WTC11 (cell line): ENCODE measurements around the gene ZSCAN4. TPM values are rescaled to one million over a fixed set of nuclear protein-coding genes. Genes with fewer than 3 reads are reported as not detected.
A peak's percentile ranks its signal among the peaks of the same experiment; 100 is the strongest.

Experiments
- ATAC-seq: fragments of 200-7000 bp; cut with Tn5 transposase; 2 replicates; pipeline ENCODE4 v1.10.0; 2021; ENCODE audit warnings: mild to moderate bottlenecking, moderate library complexity
- CTCF ChIA-PET: fragments of 300-600 bp; sonication (Branson Sonifier 250); formaldehyde crosslinking; loops from one replicate; lab custom pipeline; 2021; ENCODE audit warnings: antibody characterized with exemption; lab: Charles Lee
- POLR2A ChIA-PET: fragments of 350-600 bp; sonication (Branson Sonifier 250); formaldehyde crosslinking; loops from one replicate; lab custom pipeline; 2021; ENCODE audit warnings: antibody characterized with exemption; lab: Charles Lee
- DNase-seq: peaks from one replicate; pipeline ENCODE4 v3.0.0; 2021; ENCODE audit warnings: low spot score
- H3K27ac Mint-ChIP-seq: 2 replicates; pipeline ENCODE4 v1.8.0; 2021; ENCODE audit warnings: mixed read lengths
- H3K27me3 Mint-ChIP-seq: 2 replicates; pipeline ENCODE4 v1.8.0; 2021; ENCODE audit warnings: low read depth, mild to moderate bottlenecking, moderate library complexity, mixed read lengths
- H3K36me3 Mint-ChIP-seq: 2 replicates; pipeline ENCODE4 v1.8.0; 2021; ENCODE audit warnings: mixed read lengths
- H3K4me1 Mint-ChIP-seq: 2 replicates; pipeline ENCODE4 v1.8.0; 2022; ENCODE audit warnings: mixed read lengths
- H3K4me3 Mint-ChIP-seq: 2 replicates; pipeline ENCODE4 v1.8.0; 2021; ENCODE audit warnings: mild to moderate bottlenecking, moderate library complexity, mixed read lengths
- H3K9me3 Mint-ChIP-seq: 2 replicates; pipeline ENCODE4 v1.8.0; 2021; ENCODE audit warnings: mixed read lengths
- ARID4B ChIP-seq: sonication (generic); formaldehyde crosslinking; IDR thresholded peaks from 2 replicates; pipeline ENCODE4 v1.8.0; 2023; ENCODE audit warnings: missing genetic modification reagents, mild to moderate bottlenecking, borderline replicate concordance
- ATF1 ChIP-seq: sonication (generic); formaldehyde crosslinking; IDR thresholded peaks from 2 replicates; pipeline ENCODE4 v1.8.1; 2023; ENCODE audit warnings: mild to moderate bottlenecking, moderate library complexity, missing genetic modification reagents
- CREM ChIP-seq: sonication (generic); formaldehyde crosslinking; IDR thresholded peaks from 2 replicates; pipeline ENCODE4 v1.8.1; 2022; ENCODE audit warnings: mild to moderate bottlenecking, missing genetic modification reagents, moderate library complexity
- ELF4 ChIP-seq: sonication (generic); formaldehyde crosslinking; IDR thresholded peaks from 2 replicates; pipeline ENCODE4 v1.8.1; 2022; ENCODE audit warnings: low read depth, mild to moderate bottlenecking, moderate library complexity, missing genetic modification reagents
- ETV6 ChIP-seq: sonication (generic); formaldehyde crosslinking; IDR thresholded peaks from 2 replicates; pipeline ENCODE4 v1.8.1; 2022; ENCODE audit warnings: mild to moderate bottlenecking, missing genetic modification reagents
- GABPB1 ChIP-seq: sonication (generic); formaldehyde crosslinking; IDR thresholded peaks from 2 replicates; pipeline ENCODE4 v1.8.1; 2023; ENCODE audit warnings: mild to moderate bottlenecking, missing genetic modification reagents
- GRHL2 ChIP-seq: fragments of 250-450 bp; sonication (Bioruptor Pico); IDR thresholded peaks from 2 replicates; pipeline ENCODE4 v1.8.0; 2022; ENCODE audit warnings: mild to moderate bottlenecking, moderate library complexity; ENCODE audit not compliant: insufficient replicate concordance, severe bottlenecking
- MYBL2 ChIP-seq: sonication (generic); formaldehyde crosslinking; IDR thresholded peaks from 2 replicates; pipeline ENCODE4 v1.8.1; 2023; ENCODE audit warnings: mild to moderate bottlenecking, moderate library complexity, missing genetic modification reagents
- NR1H2 ChIP-seq: sonication (generic); formaldehyde crosslinking; IDR thresholded peaks from 2 replicates; pipeline ENCODE4 v1.9.0; 2021; ENCODE audit warnings: mild to moderate bottlenecking, moderate library complexity, missing genetic modification reagents
- PRRX2 ChIP-seq: fragments of 250-450 bp; sonication (Bioruptor Pico); IDR thresholded peaks from 2 replicates; pipeline ENCODE4 v1.8.0; 2021; ENCODE audit warnings: mild to moderate bottlenecking
- STAT6 ChIP-seq: sonication (generic); formaldehyde crosslinking; conservative IDR thresholded peaks from 2 replicates; pipeline ENCODE4 v1.8.1; 2023; ENCODE audit warnings: mild to moderate bottlenecking, low read depth, missing genetic modification reagents, moderate library complexity
- ZBTB21 ChIP-seq: sonication (generic); formaldehyde crosslinking; IDR thresholded peaks from 2 replicates; pipeline ENCODE4 v1.8.1; 2023; ENCODE audit warnings: mild to moderate bottlenecking, missing genetic modification reagents, borderline replicate concordance
- ZBTB43 ChIP-seq: sonication (generic); formaldehyde crosslinking; IDR thresholded peaks from 2 replicates; pipeline ENCODE4 v1.8.1; 2023; ENCODE audit warnings: mild to moderate bottlenecking, missing genetic modification reagents
- ZNF121 ChIP-seq: sonication (generic); formaldehyde crosslinking; IDR thresholded peaks from 2 replicates; pipeline ENCODE4 v1.8.0; 2023; ENCODE audit warnings: missing genetic modification reagents
- ZNF281 ChIP-seq: sonication (generic); formaldehyde crosslinking; IDR thresholded peaks from 2 replicates; pipeline ENCODE4 v1.8.0; 2023; ENCODE audit warnings: mild to moderate bottlenecking, missing genetic modification reagents
- ZNF317 ChIP-seq: sonication (generic); formaldehyde crosslinking; IDR thresholded peaks from 2 replicates; pipeline ENCODE4 v1.8.1; 2023; ENCODE audit warnings: low read depth, mild to moderate bottlenecking, moderate library complexity, missing genetic modification reagents, borderline replicate concordance
- ZNF416 ChIP-seq: fragments of 250-450 bp; sonication (Bioruptor Pico); IDR thresholded peaks from 2 replicates; pipeline ENCODE4 v1.9.0; 2021; ENCODE audit warnings: mild to moderate bottlenecking, inconsistent platforms
- ZNF532 ChIP-seq: fragments of 250-450 bp; sonication (Bioruptor Pico); IDR thresholded peaks from 2 replicates; pipeline ENCODE4 v1.9.0; 2021; ENCODE audit warnings: mild to moderate bottlenecking, borderline replicate concordance
- ZNF671 ChIP-seq: fragments of 250-450 bp; sonication (Bioruptor Pico); IDR thresholded peaks from 2 replicates; pipeline ENCODE4 v1.8.0; 2021; ENCODE audit warnings: mild to moderate bottlenecking
- total RNA-seq: library from RNA; stranded (reverse); gene quantifications from 3 replicates; pipeline ENCODE4 v1.2.3, GENCODE V29; 2021

Gene ZSCAN4
- total RNA-seq, 1 experiment from 2014 or later = 0.13 TPM

- ATAC-seq (peak; percentile 58), DNase-seq (no peak)
- POLR2A ChIA-PET = no interaction called here
- H3K4me1 Mint-ChIP-seq = peaks cover 14% of the 10 kb centered on the region
- CTCF ChIA-PET = interaction anchor here (1.1 kb wide), 1 partner anchor 38 kb away, joined by 6 read pairs; the partner anchor contains the start of gene ZNF551
- H3K36me3 Mint-ChIP-seq = peaks cover 36% of the 10 kb centered on the region
- H3K27ac Mint-ChIP-seq = no peak overlapping the region
- TF ChIP-seq GRHL2 (CRISPR knock-in tag) = no peak
- no peak overlapping the region for H3K4me3 Mint-ChIP-seq
- H3K9me3 Mint-ChIP-seq = peaks cover 9% of the 10 kb centered on the region; the same call in 1 of the 2 replicates
- peaks cover 16% of the 10 kb centered on the region; the same call in 1 of the 2 replicates for H3K27me3 Mint-ChIP-seq
Observed at GRCh38 chr19:57719424-57719823, 50.7 kb downstream of the ZSCAN4 start.

- ChIA-PET POLR2A (no interaction called here), CTCF (interaction anchor here (1.1 kb wide), 1 partner anchor 38 kb away, joined by 6 read pairs; the partner anchor contains the start of gene ZNF551)
- Mint-ChIP-seq H3K4me1 (peaks cover 14% of the 10 kb centered on the region), H3K27ac (peak overlapping the region; percentile 62; the same call in 1 of the 2 replicates), H3K36me3 (peaks cover 36% of the 10 kb centered on the region), H3K4me3 (no peak overlapping the region), H3K9me3 (peaks cover 9% of the 10 kb centered on the region; the same call in 1 of the 2 replicates), H3K27me3 (peaks cover 18% of the 10 kb centered on the region; the same call in 1 of the 2 replicates)
- ATAC-seq = peak; percentile 67
- DNase-seq = no peak
- TF ChIP-seq PRRX2 (CRISPR knock-in tag) = no peak
- TF ChIP-seq STAT6 (CRISPR knock-in tag) = no peak
- no peak for TF ChIP-seq ZNF532 (CRISPR knock-in tag)
- no peak for TF ChIP-seq ETV6
- no peak for TF ChIP-seq NR1H2 (CRISPR knock-in tag)
- TF ChIP-seq ZNF317 (CRISPR knock-in tag) = no peak
- TF ChIP-seq ZNF671 (CRISPR knock-in tag) = no peak
- TF ChIP-seq ELF4 (CRISPR knock-in tag) = no peak
- TF ChIP-seq ZBTB21 (CRISPR knock-in tag) = no peak
- no peak for TF ChIP-seq MYBL2
- no peak for TF ChIP-seq ZNF281 (CRISPR knock-in tag)
- TF ChIP-seq ZNF416 (CRISPR knock-in tag) = no peak
- no peak for TF ChIP-seq ARID4B
- TF ChIP-seq GABPB1 (CRISPR knock-in tag) = no peak
- no peak for TF ChIP-seq ZBTB43 (CRISPR knock-in tag)
- TF ChIP-seq ATF1 (CRISPR knock-in tag) = no peak
- TF ChIP-seq CREM (CRISPR knock-in tag) = no peak
- TF ChIP-seq ZNF121 (CRISPR knock-in tag) = no peak
Observed at GRCh38 chr19:57719901-57720519, 51.3 kb downstream of the ZSCAN4 start.
